ENCODE measurements around the gene RBP4. TPM values are rescaled to one million over a fixed set of nuclear protein-coding genes. Genes with fewer than 3 reads are reported as not detected.

RBP4 gene
- 1 to 10 TPM in 1 of 4 donors, not detected in 3; 1.7 TPM for total RNA-seq

GRCh38 chr10:93601146-93601773 lies at the start of gene RBP4:
TSS of gene RBP4 (minus strand) at chr10:93601235. CDS start at chr10:93601028, 207 bp downstream.
- peaks cover 0 to 72% (median 7%) of the 10 kb centered on the region in 4 donors for H3K27me3 ChIP-seq
- no peak within 1 kb of the TSS for H3K27ac ChIP-seq
- no peaks in the 10 kb centered on the region for H3K36me3 ChIP-seq
- intact Hi-C loops (cut with DNase I): no loop called here
- peak within 1 kb of the TSS; percentile 12 to 59 (median 30) for H3K4me3 ChIP-seq
- peaks cover 3 to 15% (median 9%) of the 10 kb centered on the region in 3 donors for H3K4me1 ChIP-seq
- TF ChIP-seq POLR2A (IDR thresholded peaks at IDR 0.05): no peak
- TF ChIP-seq, protein P1, sequence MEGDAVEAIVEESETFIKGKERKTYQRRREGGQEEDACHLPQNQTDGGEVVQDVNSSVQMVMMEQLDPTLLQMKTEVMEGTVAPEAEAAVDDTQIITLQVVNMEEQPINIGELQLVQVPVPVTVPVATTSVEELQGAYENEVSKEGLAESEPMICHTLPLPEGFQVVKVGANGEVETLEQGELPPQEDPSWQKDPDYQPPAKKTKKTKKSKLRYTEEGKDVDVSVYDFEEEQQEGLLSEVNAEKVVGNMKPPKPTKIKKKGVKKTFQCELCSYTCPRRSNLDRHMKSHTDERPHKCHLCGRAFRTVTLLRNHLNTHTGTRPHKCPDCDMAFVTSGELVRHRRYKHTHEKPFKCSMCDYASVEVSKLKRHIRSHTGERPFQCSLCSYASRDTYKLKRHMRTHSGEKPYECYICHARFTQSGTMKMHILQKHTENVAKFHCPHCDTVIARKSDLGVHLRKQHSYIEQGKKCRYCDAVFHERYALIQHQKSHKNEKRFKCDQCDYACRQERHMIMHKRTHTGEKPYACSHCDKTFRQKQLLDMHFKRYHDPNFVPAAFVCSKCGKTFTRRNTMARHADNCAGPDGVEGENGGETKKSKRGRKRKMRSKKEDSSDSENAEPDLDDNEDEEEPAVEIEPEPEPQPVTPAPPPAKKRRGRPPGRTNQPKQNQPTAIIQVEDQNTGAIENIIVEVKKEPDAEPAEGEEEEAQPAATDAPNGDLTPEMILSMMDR (IDR thresholded peaks at IDR 0.05): no peak
- no peak for DNase-seq
- H3K9me3 ChIP-seq: no peaks in the 10 kb centered on the region
- 3 to 25% methylated on average over 3 to 5 of the region's 63 CpGs for WGBS, 2 donors

DNA sequence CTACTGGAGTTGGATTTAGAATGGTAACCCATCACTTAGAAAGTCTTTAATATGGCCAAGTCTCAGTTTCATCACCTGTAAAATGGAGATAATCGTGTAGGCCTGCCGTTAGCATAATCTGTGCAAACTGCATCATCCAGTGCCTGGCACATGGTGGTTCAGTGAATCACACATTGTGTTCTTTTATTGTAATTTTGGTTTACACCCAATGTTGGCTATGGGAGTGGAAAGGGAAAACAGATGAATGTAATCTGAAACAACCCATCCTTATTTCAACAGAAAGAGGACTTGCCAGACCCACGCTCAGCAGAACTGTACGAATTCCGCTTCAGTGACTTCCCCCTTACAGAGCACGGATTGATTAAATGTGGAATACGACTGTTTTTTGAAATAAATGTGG lies 38.8 kb upstream of the RBP4 start:
- no peaks in the 10 kb centered on the region for H3K36me3 ChIP-seq
- intact Hi-C loops (cut with DNase I): no loop called here
- H3K9me3 ChIP-seq: no peaks in the 10 kb centered on the region
- no peak for DNase-seq
- whole genome bisulfite sequencing, 2 donors: 80 to 87% methylated on average over 7 of the region's 7 CpGs
- no peaks in the 10 kb centered on the region for H3K27me3 ChIP-seq
- no peaks in the 10 kb centered on the region for H3K4me1 ChIP-seq
- H3K27ac ChIP-seq: no peak overlapping the region
- H3K4me3 ChIP-seq: no peak overlapping the region
- TF ChIP-seq POLR2A (IDR thresholded peaks at IDR 0.05): no peak
- TF ChIP-seq, protein P1 (IDR thresholded peaks at IDR 0.05): no peak

GRCh38 chr10:93630625-93631557 lies 29.9 kb upstream of the RBP4 start:
- 75 to 82% methylated on average over 10 to 12 of the region's 15 CpGs for WGBS, 2 donors
- Histone ChIP-seq H3K4me3 (no peak overlapping the region), H3K4me1 (no peaks in the 10 kb centered on the region), H3K27ac (no peak overlapping the region), H3K36me3 (no peaks in the 10 kb centered on the region), H3K9me3 (no peaks in the 10 kb centered on the region), H3K27me3 (peaks cover 0 to 12% (median 0%) of the 10 kb centered on the region in 4 donors)
- intact Hi-C loops (cut with DNase I): no loop called here
- TF ChIP-seq, protein P1 (IDR thresholded peaks at IDR 0.05): no peak
- no peak for TF ChIP-seq POLR2A (IDR thresholded peaks at IDR 0.05)
- DNase-seq: no peak

GRCh38 chr10:93629647-93630305 lies 28.7 kb upstream of the RBP4 start:
- intact Hi-C loops (cut with DNase I): no loop called here
- no peaks in the 10 kb centered on the region for H3K36me3 ChIP-seq
- no peak overlapping the region for H3K4me3 ChIP-seq
- H3K9me3 ChIP-seq: no peaks in the 10 kb centered on the region
- TF ChIP-seq, protein P1 (IDR thresholded peaks at IDR 0.05): no peak
- no peak for TF ChIP-seq POLR2A (IDR thresholded peaks at IDR 0.05)
- no peak overlapping the region for H3K27ac ChIP-seq
- peaks cover 0 to 12% (median 0%) of the 10 kb centered on the region in 4 donors for H3K27me3 ChIP-seq
- DNase-seq: no peak
- no peaks in the 10 kb centered on the region for H3K4me1 ChIP-seq
- 48 to 60% methylated on average over 6 to 7 of the region's 7 CpGs for WGBS, 2 donors

Data from esophagus squamous epithelium (tissue), 5 donors.